ENCODE results near the gene MICU1. TPM values are rescaled to one million over a fixed set of nuclear protein-coding genes. Genes with fewer than 3 reads are reported as not detected.

Gene MICU1
- total and polyA plus RNA-seq, 2 experiments from 2014 or later: 27.5 to 52.3 TPM

- no peak for TF ChIP-seq POLR2AphosphoS5 (IDR thresholded peaks at IDR 0.05; ENCODE audit: low read depth)
- TF ChIP-seq ZNF462 (CRISPR knock-in tag; IDR thresholded peaks at IDR 0.05): no peak
- TF ChIP-seq JUNB (IDR thresholded peaks at IDR 0.05; ENCODE audit: unreplicated experiment): no peak
- TF ChIP-seq EZH2phosphoT487 (IDR thresholded peaks at IDR 0.05; ENCODE audit: unreplicated experiment): no peak
- Histone ChIP-seq H3K4me2 (no peak overlapping the region), H3K4me1 (ENCODE audit: insufficient read depth) (no peaks in the 10 kb centered on the region), H3K27me3 (ENCODE audit: insufficient read depth) (no peaks in the 10 kb centered on the region), H3K79me2 (replicated peaks; ENCODE audit: insufficient read depth) (no peaks in the 10 kb centered on the region), H3K4me3 (no peak overlapping the region), H3K36me3 (ENCODE audit: insufficient read depth) (no peaks in the 10 kb centered on the region), H3F3A (replicated peaks; ENCODE audit: low read depth) (no peaks in the 10 kb centered on the region), H3K27ac (ENCODE audit: low read depth) (no peak overlapping the region), H3K9me2 (ENCODE audit: insufficient read depth) (no peaks in the 10 kb centered on the region), H4K20me1 (replicated peaks; ENCODE audit: insufficient read depth) (no peaks in the 10 kb centered on the region; the same call in 1 of the 2 replicates), H2AFZ (peak overlapping the region; percentile 69; the same call in 1 of the 2 replicates)
- H3K9me3 Mint-ChIP-seq: peaks cover 5% of the 10 kb centered on the region; the same call in 2 of the 3 replicates
- no peaks in the 10 kb centered on the region; the same call in 2 of the 3 replicates for H3K36me3 Mint-ChIP-seq (ENCODE audit: low read depth)
- DNase-seq (ENCODE audit: low spot score) (no peak), ATAC-seq (no peak)
- H3K27ac Mint-ChIP-seq: no peak overlapping the region
- H3K4me3 Mint-ChIP-seq: no peak overlapping the region
- peaks cover 4% of the 10 kb centered on the region; the same call in 2 of the 3 replicates for H3K4me1 Mint-ChIP-seq
- peaks cover 5% of the 10 kb centered on the region for H3K27me3 Mint-ChIP-seq (ENCODE audit: insufficient read depth, low read depth, poor library complexity)
Measured at GRCh38 chr10:72639441-72639873, 13.6 kb upstream of the MICU1 start.

All from GM23338 (cell line).